Testis (tissue), 3 donors: ENCODE measurements around the gene FAIM. TPM values are rescaled to one million over a fixed set of nuclear protein-coding genes. Genes with fewer than 3 reads are reported as not detected.
"Not testable (repeated sequence)": the region's sequence is repeated elsewhere in the genome, so short reads cannot be mapped to it uniquely, and the experiment has no call there.

ENCODE experiments used
- DNase-seq: peaks from one replicate; pipeline ENCODE4 v3.0.0-alpha.2; 2019
- H3K27ac ChIP-seq, 2 donors: fragments of 200-600 bp; sonication (generic); one replicate each; pipeline ENCODE4 v1.5.1; 2019
- H3K27me3 ChIP-seq: fragments of 200-600 bp; sonication (generic); one replicate; pipeline ENCODE4 v1.5.1; 2019
- H3K36me3 ChIP-seq: fragments of 200-600 bp; sonication (generic); one replicate; pipeline ENCODE4 v1.5.1; 2017; ENCODE audit warnings: low read depth; ENCODE audit errors: missing control alignments
- H3K4me1 ChIP-seq: fragments of 200-600 bp; sonication (generic); one replicate; pipeline ENCODE4 v1.5.1; 2019
- H3K4me3 ChIP-seq, 2 donors: fragments of 200-600 bp; sonication (generic); one replicate each; pipeline ENCODE4 v1.5.1; 2017 to 2019
- H3K9me3 ChIP-seq: fragments of 200-600 bp; sonication (generic); one replicate; pipeline ENCODE4 v1.5.1; 2017
- POLR2A ChIP-seq: fragments of 450-650 bp; IDR thresholded peaks from one replicate; pipeline ENCODE4 v1.6.1; 2017; ENCODE audit warnings: antibody characterized with exemption, mild to moderate bottlenecking, moderate library complexity
- WGBS, 2 donors: methylation state at CpG; one replicate each; pipeline ENCODE4 v1.1.5; 2018; 5-methylcytosine and 5-hydroxymethylcytosine counted together
- intact Hi-C: fragments of 100-400 bp; cut with DNase I; formaldehyde crosslinking; loops from one replicate; pipeline ENCODE4 v1.15.1; 2023; ENCODE audit warnings: low total_unique reads
- polyA plus RNA-seq: library from polyadenylated mRNA; stranded (reverse); fragments of 350-450 nt; fragmentation: Illumina TruSeq; extraction: RNeasy Lipid Tissue Mini Kit (QIAGEN cat#74804); gene quantifications from one replicate; pipeline ENCODE4 v1.2.3, GENCODE V29; 2014; ENCODE audit warnings: low read depth, low replicate concordance; ENCODE audit not compliant: insufficient read depth
- total RNA-seq, 2 donors: library from RNA; depleted of rRNA; stranded (reverse); fragments of >200 nt; gene quantifications; one replicate each; pipeline ENCODE4 v1.2.3, GENCODE V29; 2016
- TF ChIP-seq, protein P1 (sequence below), 3 experiments: fragments of 450-650 bp in 2 of 3; fragments of 200-600 bp in 1 of 3; sonication (generic) in 1 of 3; IDR thresholded peaks; one replicate each; pipeline ENCODE4 v1.5.1; 2016 to 2019; ENCODE audit warnings: antibody characterized with exemption in 3 of 3, mild to moderate bottlenecking in 2 of 3, moderate library complexity in 1 of 3

The FAIM gene
- total and polyA plus RNA-seq, 3 donors from 2014 or later: 7.0 to 15.3 (median 10.8) TPM

DNA sequence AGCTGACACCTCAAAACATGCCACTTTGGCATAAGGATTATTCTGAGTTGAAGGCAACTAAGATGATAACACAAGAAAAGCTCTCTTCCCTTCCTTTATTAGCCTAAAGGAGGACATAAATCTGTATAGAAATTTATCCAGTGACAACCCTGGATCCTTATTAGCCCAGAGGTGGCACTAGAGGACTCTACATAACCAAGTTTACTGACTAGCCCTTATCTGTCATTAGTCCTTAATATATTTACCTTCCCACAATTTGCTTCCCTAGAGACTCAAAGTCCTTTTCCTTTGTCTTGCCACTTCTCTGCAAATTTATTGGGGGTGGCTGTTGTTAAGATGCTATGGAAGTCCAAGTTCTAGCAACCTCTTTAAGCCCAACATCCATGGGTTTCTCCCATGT, 41.2 kb upstream of the FAIM start:
- H3K9me3 ChIP-seq: no peaks in the 10 kb centered on the region
- no peak overlapping the region for H3K4me3 ChIP-seq
- no peak for DNase-seq
- intact Hi-C loops: no loop called here
- H3K27ac ChIP-seq: no peak overlapping the region
- TF ChIP-seq POLR2A: no peak
- TF ChIP-seq, protein P1, sequence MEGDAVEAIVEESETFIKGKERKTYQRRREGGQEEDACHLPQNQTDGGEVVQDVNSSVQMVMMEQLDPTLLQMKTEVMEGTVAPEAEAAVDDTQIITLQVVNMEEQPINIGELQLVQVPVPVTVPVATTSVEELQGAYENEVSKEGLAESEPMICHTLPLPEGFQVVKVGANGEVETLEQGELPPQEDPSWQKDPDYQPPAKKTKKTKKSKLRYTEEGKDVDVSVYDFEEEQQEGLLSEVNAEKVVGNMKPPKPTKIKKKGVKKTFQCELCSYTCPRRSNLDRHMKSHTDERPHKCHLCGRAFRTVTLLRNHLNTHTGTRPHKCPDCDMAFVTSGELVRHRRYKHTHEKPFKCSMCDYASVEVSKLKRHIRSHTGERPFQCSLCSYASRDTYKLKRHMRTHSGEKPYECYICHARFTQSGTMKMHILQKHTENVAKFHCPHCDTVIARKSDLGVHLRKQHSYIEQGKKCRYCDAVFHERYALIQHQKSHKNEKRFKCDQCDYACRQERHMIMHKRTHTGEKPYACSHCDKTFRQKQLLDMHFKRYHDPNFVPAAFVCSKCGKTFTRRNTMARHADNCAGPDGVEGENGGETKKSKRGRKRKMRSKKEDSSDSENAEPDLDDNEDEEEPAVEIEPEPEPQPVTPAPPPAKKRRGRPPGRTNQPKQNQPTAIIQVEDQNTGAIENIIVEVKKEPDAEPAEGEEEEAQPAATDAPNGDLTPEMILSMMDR (IDR thresholded peaks at IDR 0.05): no peak
- H3K36me3 ChIP-seq: no peaks in the 10 kb centered on the region
- no peaks in the 10 kb centered on the region for H3K27me3 ChIP-seq
- H3K4me1 ChIP-seq: no peaks in the 10 kb centered on the region

DNA sequence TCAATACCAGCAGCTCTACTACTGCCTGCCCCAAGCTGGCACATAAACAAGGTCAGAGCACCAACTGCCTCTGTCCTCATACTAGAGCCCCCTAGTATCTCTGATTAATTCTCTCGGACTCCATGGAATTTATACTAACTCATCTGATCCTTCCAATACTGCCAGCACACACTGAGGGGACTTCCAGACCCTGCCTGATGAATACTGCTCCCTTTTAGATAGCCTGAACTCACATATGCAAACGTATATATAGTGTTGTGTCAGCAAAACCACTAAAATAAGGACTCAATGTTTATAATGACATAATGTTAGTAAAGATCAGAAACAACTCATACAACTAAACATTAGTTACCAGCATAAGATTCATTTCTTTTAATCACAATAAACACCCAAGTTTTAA, 39.5 kb upstream of the FAIM start:
- no peak for TF ChIP-seq POLR2A
- TF ChIP-seq, protein P1 (IDR thresholded peaks at IDR 0.05): no peak
- intact Hi-C loops: no loop called here
- DNase-seq: no peak
- Histone ChIP-seq H3K27ac (no peak overlapping the region), H3K4me1 (no peaks in the 10 kb centered on the region), H3K27me3 (no peaks in the 10 kb centered on the region), H3K4me3 (no peak overlapping the region), H3K9me3 (no peaks in the 10 kb centered on the region), H3K36me3 (no peaks in the 10 kb centered on the region)
- WGBS, 2 donors: 82 to 93% methylated on average over 2 of the region's 2 CpGs

DNA sequence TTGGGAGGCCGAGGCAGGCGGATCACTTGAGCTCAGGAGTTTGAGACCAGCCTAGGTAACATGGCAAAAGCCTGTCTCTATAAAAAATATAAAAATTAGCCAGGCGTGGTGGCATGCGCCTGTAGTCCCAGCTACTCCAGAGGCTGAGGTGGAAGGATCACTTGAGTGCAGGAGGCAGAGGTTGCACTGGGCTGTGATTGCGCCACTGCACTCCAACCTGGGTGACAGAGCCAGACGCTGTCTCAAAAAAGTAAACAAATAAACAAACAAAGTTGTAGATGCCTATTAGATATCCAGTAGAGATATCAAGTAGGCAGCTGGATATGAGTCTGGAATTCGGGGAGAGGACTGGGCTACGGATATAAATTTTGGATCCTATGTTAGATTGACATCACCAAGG, 38.9 kb upstream of the FAIM start:
- H3K27me3 ChIP-seq, intact Hi-C loops, H3K4me3 ChIP-seq, H3K36me3 ChIP-seq, DNase-seq, H3K27ac ChIP-seq, H3K9me3 ChIP-seq, H3K4me1 ChIP-seq: not testable (repeated sequence)
- WGBS, 2 donors: 96% methylated on average over 8 of the region's 8 CpGs

DNA sequence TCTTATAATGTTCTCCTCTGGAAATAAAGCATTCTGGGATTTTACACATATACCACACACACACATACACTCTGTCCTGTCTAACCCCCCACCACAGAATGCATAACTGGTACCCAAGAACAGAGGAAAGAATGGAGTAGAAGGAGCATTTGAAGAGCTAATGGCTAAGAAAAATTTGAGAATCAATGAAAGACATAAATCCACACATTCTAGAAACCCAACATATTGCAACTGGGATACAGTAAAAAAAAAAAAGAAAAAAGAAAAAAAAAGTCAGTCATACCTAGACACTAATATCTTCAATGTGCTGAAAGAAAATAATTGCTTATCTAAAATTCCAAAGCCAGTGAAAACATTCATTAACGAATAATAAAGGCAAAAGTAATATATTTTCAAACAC, 35.4 kb upstream of the FAIM start:
- WGBS, 2 donors: 74 to 91% methylated on average over 1 of the region's 1 CpG
- Histone ChIP-seq H3K4me3 (no peak overlapping the region), H3K4me1 (no peaks in the 10 kb centered on the region), H3K27ac (no peak overlapping the region), H3K36me3 (no peaks in the 10 kb centered on the region), H3K27me3 (no peaks in the 10 kb centered on the region), H3K9me3 (no peaks in the 10 kb centered on the region)
- no peak for TF ChIP-seq POLR2A
- TF ChIP-seq, protein P1 (IDR thresholded peaks at IDR 0.05): no peak
- DNase-seq: no peak
- intact Hi-C loops: no loop called here

DNA sequence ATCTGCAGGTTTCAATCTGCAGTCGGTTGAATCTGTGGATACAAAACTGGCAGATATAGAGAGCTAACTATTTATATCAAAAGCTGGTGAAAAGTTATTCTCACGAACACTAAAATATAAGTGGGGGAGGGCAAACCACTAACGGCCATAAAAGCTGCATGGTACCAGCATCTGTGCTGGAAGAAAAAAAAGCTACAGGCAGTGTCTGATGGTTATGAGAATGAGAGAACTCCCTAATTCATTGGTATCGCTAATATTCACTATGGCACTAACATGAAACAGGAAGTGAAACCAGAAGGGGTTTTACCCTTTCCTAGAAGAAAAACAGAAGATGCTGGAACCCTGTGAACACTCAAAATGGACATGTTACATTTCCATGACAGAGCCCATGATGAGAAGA, 30.4 kb upstream of the FAIM start:
- Histone ChIP-seq H3K4me1 (no peaks in the 10 kb centered on the region), H3K9me3 (no peaks in the 10 kb centered on the region), H3K27me3 (no peaks in the 10 kb centered on the region), H3K36me3 (no peaks in the 10 kb centered on the region), H3K27ac (no peak overlapping the region), H3K4me3 (no peak overlapping the region)
- intact Hi-C loops: no loop called here
- WGBS, 2 donors: 67 to 81% methylated on average over 4 of the region's 4 CpGs
- DNase-seq: no peak
- TF ChIP-seq POLR2A: no peak
- TF ChIP-seq, protein P1 (IDR thresholded peaks at IDR 0.05): no peak
